Ovary (tissue), 3 donors: ENCODE results near the gene SLC1A4.

Experiments used
- POLR2A ChIP-seq: fragments of 450-650 bp; IDR thresholded peaks from one replicate; pipeline ENCODE4 v1.6.1; 2017; ENCODE audit warnings: antibody characterized with exemption, mild to moderate bottlenecking, moderate library complexity
- TF ChIP-seq, protein P1 (sequence below), 3 donors: fragments of 450-650 bp in 2 of 3; fragments of 200-600 bp in 1 of 3; IDR thresholded peaks; one replicate each; pipeline versions ENCODE4 v1.5.1 to v1.8.0; 2016 to 2022; ENCODE audit warnings: antibody characterized with exemption in 3 of 3, mild to moderate bottlenecking in 1 of 3
- donor health status: DM: no; HTN: no; CAD: no.

DNA sequence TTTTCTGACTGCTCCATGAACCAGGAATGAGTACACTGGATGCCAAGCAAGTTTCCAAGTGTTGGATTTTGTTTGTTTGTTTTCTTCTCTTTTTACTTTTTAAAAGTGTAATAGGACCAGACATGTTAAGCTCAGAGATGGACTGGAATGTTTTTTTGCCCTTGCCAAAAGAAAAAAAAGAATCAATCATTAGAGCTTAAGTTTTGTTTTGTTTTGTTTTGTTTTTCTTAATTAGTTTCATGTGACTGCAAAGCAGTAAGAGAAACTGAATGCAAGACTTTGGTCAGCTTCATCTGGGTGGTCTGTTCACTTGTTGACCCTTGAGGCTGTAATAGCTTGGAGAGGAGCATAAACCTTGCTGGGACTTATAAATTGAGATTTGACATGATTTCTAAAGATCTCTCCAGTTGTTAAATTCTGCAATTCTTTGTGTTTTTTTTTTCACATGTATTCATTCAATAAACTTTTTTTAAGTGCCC is 42.4 kb upstream of the SLC1A4 start:
- TF ChIP-seq, protein P1, sequence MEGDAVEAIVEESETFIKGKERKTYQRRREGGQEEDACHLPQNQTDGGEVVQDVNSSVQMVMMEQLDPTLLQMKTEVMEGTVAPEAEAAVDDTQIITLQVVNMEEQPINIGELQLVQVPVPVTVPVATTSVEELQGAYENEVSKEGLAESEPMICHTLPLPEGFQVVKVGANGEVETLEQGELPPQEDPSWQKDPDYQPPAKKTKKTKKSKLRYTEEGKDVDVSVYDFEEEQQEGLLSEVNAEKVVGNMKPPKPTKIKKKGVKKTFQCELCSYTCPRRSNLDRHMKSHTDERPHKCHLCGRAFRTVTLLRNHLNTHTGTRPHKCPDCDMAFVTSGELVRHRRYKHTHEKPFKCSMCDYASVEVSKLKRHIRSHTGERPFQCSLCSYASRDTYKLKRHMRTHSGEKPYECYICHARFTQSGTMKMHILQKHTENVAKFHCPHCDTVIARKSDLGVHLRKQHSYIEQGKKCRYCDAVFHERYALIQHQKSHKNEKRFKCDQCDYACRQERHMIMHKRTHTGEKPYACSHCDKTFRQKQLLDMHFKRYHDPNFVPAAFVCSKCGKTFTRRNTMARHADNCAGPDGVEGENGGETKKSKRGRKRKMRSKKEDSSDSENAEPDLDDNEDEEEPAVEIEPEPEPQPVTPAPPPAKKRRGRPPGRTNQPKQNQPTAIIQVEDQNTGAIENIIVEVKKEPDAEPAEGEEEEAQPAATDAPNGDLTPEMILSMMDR (IDR thresholded peaks at IDR 0.05) = no peak
- TF ChIP-seq POLR2A = no peak
